Stomach (tissue), 4 donors: ENCODE measurements around the gene ALOX5AP.

ENCODE experiments used
- EP300 ChIP-seq: sonication (generic); formaldehyde crosslinking; IDR thresholded peaks from one replicate; pipeline ENCODE4 v1.6.1; 2017; ENCODE audit warnings: antibody characterized with exemption
- TF ChIP-seq, protein P1 (sequence below), 7 experiments: fragments of 450-650 bp in 4 of 7; fragments of 200-600 bp in 3 of 7; sonication (generic) in 3 of 7; IDR thresholded peaks; one replicate each; pipeline ENCODE4 v1.5.1; 2016 to 2019; ENCODE audit warnings: antibody characterized with exemption in 7 of 7, control low read depth in 2 of 7, mild to moderate bottlenecking in 1 of 7

DNA sequence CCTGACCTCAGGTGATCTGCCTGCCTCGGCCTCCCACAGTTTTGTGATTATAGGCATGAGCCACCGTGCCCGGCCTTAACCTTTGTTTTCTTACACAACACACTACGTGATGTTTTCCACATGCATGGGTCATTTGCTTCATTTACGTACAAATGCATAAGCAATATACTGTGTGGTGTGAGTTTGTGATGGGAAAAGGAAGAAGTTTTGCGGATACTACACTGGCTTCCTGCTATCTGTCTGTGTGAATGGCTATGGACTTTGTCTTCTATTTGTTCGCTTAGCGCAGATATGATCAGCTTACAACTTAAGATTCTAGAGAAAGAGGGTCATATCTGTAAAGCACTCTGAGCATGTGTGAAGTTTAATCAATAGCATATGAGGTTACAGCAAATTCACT, 5.5 kb upstream of the ALOX5AP start:
- TF ChIP-seq, protein P1, sequence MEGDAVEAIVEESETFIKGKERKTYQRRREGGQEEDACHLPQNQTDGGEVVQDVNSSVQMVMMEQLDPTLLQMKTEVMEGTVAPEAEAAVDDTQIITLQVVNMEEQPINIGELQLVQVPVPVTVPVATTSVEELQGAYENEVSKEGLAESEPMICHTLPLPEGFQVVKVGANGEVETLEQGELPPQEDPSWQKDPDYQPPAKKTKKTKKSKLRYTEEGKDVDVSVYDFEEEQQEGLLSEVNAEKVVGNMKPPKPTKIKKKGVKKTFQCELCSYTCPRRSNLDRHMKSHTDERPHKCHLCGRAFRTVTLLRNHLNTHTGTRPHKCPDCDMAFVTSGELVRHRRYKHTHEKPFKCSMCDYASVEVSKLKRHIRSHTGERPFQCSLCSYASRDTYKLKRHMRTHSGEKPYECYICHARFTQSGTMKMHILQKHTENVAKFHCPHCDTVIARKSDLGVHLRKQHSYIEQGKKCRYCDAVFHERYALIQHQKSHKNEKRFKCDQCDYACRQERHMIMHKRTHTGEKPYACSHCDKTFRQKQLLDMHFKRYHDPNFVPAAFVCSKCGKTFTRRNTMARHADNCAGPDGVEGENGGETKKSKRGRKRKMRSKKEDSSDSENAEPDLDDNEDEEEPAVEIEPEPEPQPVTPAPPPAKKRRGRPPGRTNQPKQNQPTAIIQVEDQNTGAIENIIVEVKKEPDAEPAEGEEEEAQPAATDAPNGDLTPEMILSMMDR (IDR thresholded peaks at IDR 0.05) = no peak
- TF ChIP-seq EP300 = no peak
